ENCODE data around the gene GRIFIN.

GRCh38 chr7:2473496-2474180, 2.6 kb downstream of the GRIFIN start:
- TF ChIP-seq ATF2 (tag by site-specific recombination; IDR thresholded peaks at IDR 0.05; ENCODE audit: low read depth) = no peak
- no peak for TF ChIP-seq ZNF239 (tag by site-specific recombination; IDR thresholded peaks at IDR 0.05)
- TF ChIP-seq ZNF302 (tag by site-specific recombination; IDR thresholded peaks at IDR 0.05; ENCODE audit: low read depth) = no peak
- TF ChIP-seq CTCF (tag by site-specific recombination; IDR thresholded peaks at IDR 0.05) = no peak
- no peak for TF ChIP-seq WT1 (tag by site-specific recombination; IDR thresholded peaks at IDR 0.05)
- no peak for TF ChIP-seq ZNF501 (tag by site-specific recombination; IDR thresholded peaks at IDR 0.05)
- TF ChIP-seq ZNF140 (tag by site-specific recombination; IDR thresholded peaks at IDR 0.05) = no peak
- TF ChIP-seq ZBTB26 (tag by site-specific recombination; optimal IDR thresholded peaks at IDR 0.05) = no peak
- no peak for TF ChIP-seq ZNF114 (tag by site-specific recombination; IDR thresholded peaks at IDR 0.05)
- TF ChIP-seq REST (tag by site-specific recombination; IDR thresholded peaks at IDR 0.05) = no peak
- TF ChIP-seq ZNF629 (tag by site-specific recombination; IDR thresholded peaks at IDR 0.05) = no peak
- TF ChIP-seq ZNF677 (tag by site-specific recombination; IDR thresholded peaks at IDR 0.05) = no peak

Data from HEK293 (cell line).